KMS-11 (cell line): Measurements from ENCODE around the gene SPINT2.

Source experiments
- H2AFZ ChIP-seq: fragments of 200-600 bp; sonication (generic); 2 replicates; pipeline ENCODE4 v1.6.1; 2016; ENCODE audit warnings: antibody characterized with exemption, mixed run types, low read depth
- H3K27ac ChIP-seq: fragments of 200-600 bp; sonication (generic); 2 replicates; pipeline ENCODE4 v1.6.1; 2016; ENCODE audit warnings: mild to moderate bottlenecking, mixed run types
- H3K27me3 ChIP-seq: fragments of 200-600 bp; sonication (generic); 2 replicates; pipeline ENCODE4 v1.6.1; 2017; ENCODE audit warnings: mild to moderate bottlenecking, low read depth, mixed run types, moderate library complexity; ENCODE audit not compliant: insufficient read depth
- H3K36me3 ChIP-seq: fragments of 200-600 bp; sonication (generic); 2 replicates; pipeline ENCODE4 v1.6.1; 2017; ENCODE audit warnings: mild to moderate bottlenecking, mixed run types; ENCODE audit not compliant: insufficient read depth
- H3K4me1 ChIP-seq: fragments of 200-600 bp; sonication (generic); 2 replicates; pipeline ENCODE4 v1.6.1; 2016; ENCODE audit warnings: mild to moderate bottlenecking, low read depth, mixed run types; ENCODE audit not compliant: poor library complexity, severe bottlenecking
- H3K4me2 ChIP-seq: fragments of 200-600 bp; sonication (generic); 2 replicates; pipeline ENCODE4 v1.7.0; 2016; ENCODE audit warnings: mild to moderate bottlenecking, mixed run types
- H3K4me3 ChIP-seq: fragments of 200-600 bp; sonication (generic); IDR thresholded peaks from 2 replicates; pipeline ENCODE4 v1.6.1; 2017; ENCODE audit warnings: low read depth, low read length, mixed read lengths; ENCODE audit not compliant: insufficient read depth
- H3K79me2 ChIP-seq: fragments of 200-600 bp; sonication (generic); 2 replicates; pipeline ENCODE4 v1.6.1; 2016; ENCODE audit warnings: low read depth, mixed run types; ENCODE audit not compliant: insufficient read depth
- H3K9ac ChIP-seq: fragments of 200-600 bp; sonication (generic); 2 replicates; pipeline ENCODE4 v1.6.1; 2016; ENCODE audit warnings: mild to moderate bottlenecking, mixed run types
- H4K20me1 ChIP-seq: fragments of 200-600 bp; sonication (generic); 2 replicates; pipeline ENCODE4 v1.6.1; 2016; ENCODE audit warnings: mild to moderate bottlenecking, mixed run types; ENCODE audit not compliant: insufficient read depth
- CTCF ChIP-seq: fragments of 200-600 bp; sonication (generic); conservative IDR thresholded peaks from 2 replicates; pipeline ENCODE4 v1.6.1; 2017; ENCODE audit warnings: low read depth, mild to moderate bottlenecking, antibody characterized with exemption, low read length, moderate library complexity, mixed read lengths

Gene SPINT2

GRCh38 chr19:38264486-38265212 lies at the start of gene SPINT2:
TSS of gene SPINT2 (plus strand) at chr19:38264573. CDS start at chr19:38264893, 320 bp downstream.
- H3K4me2 ChIP-seq, result no peak within 1 kb of the TSS
- no peaks in the 10 kb centered on the region; the same call in 1 of the 2 replicates for H3K27me3 ChIP-seq
- no peaks in the 10 kb centered on the region for H3K4me1 ChIP-seq
- H3K4me3 ChIP-seq, result no peak within 1 kb of the TSS
- H3K79me2 ChIP-seq, result no peaks in the 10 kb centered on the region
- H3K27ac ChIP-seq, result no peak within 1 kb of the TSS
- no peak for TF ChIP-seq CTCF
- H3K9ac ChIP-seq, result no peak within 1 kb of the TSS
- no peaks in the 10 kb centered on the region for H3K36me3 ChIP-seq
- H4K20me1 ChIP-seq, result no peaks in the 10 kb centered on the region
- H2AFZ ChIP-seq, result no peak within 1 kb of the TSS

- Histone ChIP-seq H2AFZ (no peak overlapping the region), H3K9ac (no peak overlapping the region), H4K20me1 (no peaks in the 10 kb centered on the region), H3K36me3 (no peaks in the 10 kb centered on the region), H3K79me2 (no peaks in the 10 kb centered on the region), H3K4me1 (peaks cover 17% of the 10 kb centered on the region), H3K4me3 (no peak overlapping the region), H3K4me2 (no peak overlapping the region), H3K27ac (no peak overlapping the region), H3K27me3 (no peaks in the 10 kb centered on the region; the same call in 1 of the 2 replicates)
- no peak for TF ChIP-seq CTCF
These were observed 47.4 kb upstream of the SPINT2 start for GRCh38 chr19:38216785-38217641.

GRCh38 chr19:38218204-38218603 lies 46.2 kb upstream of the SPINT2 start:
- Histone ChIP-seq H3K36me3 (no peaks in the 10 kb centered on the region), H2AFZ (no peak overlapping the region), H3K9ac (no peak overlapping the region), H3K27me3 (peaks cover under 1% of the 10 kb centered on the region; the same call in 1 of the 2 replicates), H3K4me3 (no peak overlapping the region), H3K4me1 (peaks cover 17% of the 10 kb centered on the region), H3K27ac (no peak overlapping the region), H3K4me2 (no peak overlapping the region), H4K20me1 (no peaks in the 10 kb centered on the region), H3K79me2 (no peaks in the 10 kb centered on the region)
- TF ChIP-seq CTCF, result no peak

- H2AFZ ChIP-seq, result no peak overlapping the region
- peaks cover 3% of the 10 kb centered on the region; the same call in 1 of the 2 replicates for H3K27me3 ChIP-seq
- no peaks in the 10 kb centered on the region for H3K36me3 ChIP-seq
- H3K9ac ChIP-seq, result no peak overlapping the region
- H4K20me1 ChIP-seq, result no peaks in the 10 kb centered on the region
- no peak overlapping the region for H3K4me3 ChIP-seq
- no peaks in the 10 kb centered on the region for H3K79me2 ChIP-seq
- peaks cover 7% of the 10 kb centered on the region for H3K4me1 ChIP-seq
- no peak overlapping the region for H3K27ac ChIP-seq
- TF ChIP-seq CTCF, result no peak
- no peak overlapping the region for H3K4me2 ChIP-seq
These were observed 45.2 kb upstream of the SPINT2 start for GRCh38 chr19:38219221-38219620.
